ENCODE results near the gene IFFO2.

IFFO2 gene

GRCh38 chr1:18922319-18922726 lies 34.2 kb downstream of the IFFO2 start:
- TF ChIP-seq FOXM1 (IDR thresholded peaks at IDR 0.05; ENCODE audit: borderline replicate concordance, low read depth) (no peak), EGR1 (IDR thresholded peaks at IDR 0.05) (no peak), ZBTB7A (IDR thresholded peaks at IDR 0.05; ENCODE audit: low read depth) (no peak), TAF1 (IDR thresholded peaks at IDR 0.05; ENCODE audit: low read depth) (no peak), EP300 (IDR thresholded peaks at IDR 0.05; ENCODE audit: borderline replicate concordance) (no peak), RAD21 (IDR thresholded peaks at IDR 0.05; ENCODE audit: low read depth) (no peak), CREB1 (IDR thresholded peaks at IDR 0.05; ENCODE audit: low read depth) (no peak), NFIC (IDR thresholded peaks at IDR 0.05) (no peak), REST (IDR thresholded peaks at IDR 0.05; ENCODE audit: low read depth) (no peak), TEAD4 (IDR thresholded peaks at IDR 0.05) (no peak), USF1 (IDR thresholded peaks at IDR 0.05) (no peak), CEBPB (IDR thresholded peaks at IDR 0.05) (no peak), MAX (IDR thresholded peaks at IDR 0.05) (no peak), YY1 (IDR thresholded peaks at IDR 0.05; ENCODE audit: low read depth) (no peak), TCF12 (IDR thresholded peaks at IDR 0.05; ENCODE audit: low read depth) (no peak)

- TF ChIP-seq NFIC (IDR thresholded peaks at IDR 0.05) (no peak), FOXM1 (IDR thresholded peaks at IDR 0.05; ENCODE audit: borderline replicate concordance, low read depth) (no peak), EGR1 (IDR thresholded peaks at IDR 0.05) (no peak)
Measured at GRCh38 chr1:18921516-18922251, 34.8 kb downstream of the IFFO2 start.

- TF ChIP-seq ZBTB7A (IDR thresholded peaks at IDR 0.05; ENCODE audit: low read depth) = no peak
- no peak for TF ChIP-seq FOXM1 (IDR thresholded peaks at IDR 0.05; ENCODE audit: borderline replicate concordance, low read depth)
- TF ChIP-seq NFIC (IDR thresholded peaks at IDR 0.05) = no peak
- no peak for TF ChIP-seq TCF12 (IDR thresholded peaks at IDR 0.05; ENCODE audit: low read depth)
- TF ChIP-seq CREB1 (IDR thresholded peaks at IDR 0.05; ENCODE audit: low read depth) = no peak
- no peak for TF ChIP-seq USF1 (IDR thresholded peaks at IDR 0.05)
- no peak for TF ChIP-seq REST (IDR thresholded peaks at IDR 0.05; ENCODE audit: low read depth)
- TF ChIP-seq MAX (IDR thresholded peaks at IDR 0.05) = no peak
- no peak for TF ChIP-seq EP300 (IDR thresholded peaks at IDR 0.05; ENCODE audit: borderline replicate concordance)
- TF ChIP-seq YY1 (IDR thresholded peaks at IDR 0.05; ENCODE audit: low read depth) = no peak
- no peak for TF ChIP-seq EGR1 (IDR thresholded peaks at IDR 0.05)
- no peak for TF ChIP-seq TAF1 (IDR thresholded peaks at IDR 0.05; ENCODE audit: low read depth)
- no peak for TF ChIP-seq CEBPB (IDR thresholded peaks at IDR 0.05)
- TF ChIP-seq RAD21 (IDR thresholded peaks at IDR 0.05; ENCODE audit: low read depth) = no peak
Measured at GRCh38 chr1:18920931-18921330, 35.5 kb downstream of the IFFO2 start.

GRCh38 chr1:18919956-18920355 lies 36.5 kb downstream of the IFFO2 start:
- no peak for TF ChIP-seq TAF1 (IDR thresholded peaks at IDR 0.05; ENCODE audit: low read depth)
- TF ChIP-seq RAD21 (IDR thresholded peaks at IDR 0.05; ENCODE audit: low read depth) = no peak
- TF ChIP-seq TCF12 (IDR thresholded peaks at IDR 0.05; ENCODE audit: low read depth) = no peak
- TF ChIP-seq USF1 (IDR thresholded peaks at IDR 0.05) = no peak
- no peak for TF ChIP-seq YY1 (IDR thresholded peaks at IDR 0.05; ENCODE audit: low read depth)
- no peak for TF ChIP-seq CEBPB (IDR thresholded peaks at IDR 0.05)
- no peak for TF ChIP-seq EP300 (IDR thresholded peaks at IDR 0.05; ENCODE audit: borderline replicate concordance)
- TF ChIP-seq NFIC (IDR thresholded peaks at IDR 0.05) = no peak
- TF ChIP-seq EGR1 (IDR thresholded peaks at IDR 0.05) = no peak
- no peak for TF ChIP-seq REST (IDR thresholded peaks at IDR 0.05; ENCODE audit: low read depth)

Measured in Ishikawa (cell line).